SK-N-SH treated with all-trans-retinoic acid at 6 μM for 48 hours (cell line): ENCODE measurements around the gene SLC5A4.

Experiments
- ARNTL ChIP-seq: fragments of 450-650 bp; formaldehyde crosslinking; IDR thresholded peaks from 2 replicates; pipeline ENCODE4 v1.5.0; 2020; ENCODE audit warnings: low read depth, mild to moderate bottlenecking, moderate library complexity, borderline replicate concordance
- BACH2 ChIP-seq: fragments of 250-450 bp; sonication (Bioruptor Pico); IDR thresholded peaks from 2 replicates; pipeline ENCODE4 v1.9.0; 2021; ENCODE audit warnings: mild to moderate bottlenecking, borderline replicate concordance
- ESRRG ChIP-seq: fragments of 250-450 bp; sonication (Bioruptor Pico); IDR thresholded peaks from 2 replicates; pipeline ENCODE4 v1.6.1; 2021; ENCODE audit warnings: mild to moderate bottlenecking
- GLIS3 ChIP-seq: fragments of 250-450 bp; sonication (Bioruptor Pico); IDR thresholded peaks from 2 replicates; pipeline ENCODE4 v1.5.0; 2020; ENCODE audit warnings: mild to moderate bottlenecking, moderate library complexity
- PPARA ChIP-seq: fragments of 250-450 bp; sonication (Bioruptor Pico); IDR thresholded peaks from 2 replicates; pipeline ENCODE4 v1.5.0; 2020; ENCODE audit warnings: mild to moderate bottlenecking, borderline replicate concordance
- RARB ChIP-seq: fragments of 250-450 bp; sonication (Bioruptor Pico); IDR thresholded peaks from 2 replicates; pipeline ENCODE4 v1.8.0; 2021; ENCODE audit warnings: mild to moderate bottlenecking, moderate library complexity
- SNAI2 ChIP-seq: fragments of 250-450 bp; sonication (Bioruptor Pico); IDR thresholded peaks from 2 replicates; pipeline ENCODE4 v1.5.0; 2020; ENCODE audit warnings: mild to moderate bottlenecking, moderate library complexity
- ZFP30 ChIP-seq: fragments of 450-650 bp; formaldehyde crosslinking; IDR thresholded peaks from 2 replicates; pipeline ENCODE4 v1.5.0; 2022; ENCODE audit warnings: mild to moderate bottlenecking, moderate library complexity
- ZNF565 ChIP-seq: fragments of 450-650 bp; formaldehyde crosslinking; conservative IDR thresholded peaks from 2 replicates; pipeline ENCODE4 v1.5.0; 2020; ENCODE audit warnings: low read depth, mild to moderate bottlenecking, moderate library complexity
- ZNF8 ChIP-seq: fragments of 450-650 bp; formaldehyde crosslinking; IDR thresholded peaks from 2 replicates; pipeline ENCODE4 v1.5.0; 2020; ENCODE audit warnings: mild to moderate bottlenecking, moderate library complexity
- TF ChIP-seq, protein P1 (sequence below): fragments of 250-450 bp; sonication (Bioruptor Pico); IDR thresholded peaks from 2 replicates; pipeline ENCODE4 v1.8.0; 2020; ENCODE audit warnings: mild to moderate bottlenecking, moderate library complexity, borderline replicate concordance
- TF ChIP-seq, protein P2 (sequence below): fragments of 250-450 bp; sonication (Bioruptor Pico); IDR thresholded peaks from 2 replicates; pipeline ENCODE4 v1.5.1; 2020; ENCODE audit warnings: low read depth, mild to moderate bottlenecking, moderate library complexity
- TF ChIP-seq, protein P3 (sequence below): fragments of 250-450 bp; sonication (Bioruptor Pico); IDR thresholded peaks from 2 replicates; pipeline ENCODE4 v1.5.1; 2021; ENCODE audit warnings: mild to moderate bottlenecking, moderate library complexity
- TF ChIP-seq, protein P4 (sequence below): fragments of 250-450 bp; sonication (Bioruptor Pico); IDR thresholded peaks from 2 replicates; pipeline ENCODE4 v1.5.0; 2020; ENCODE audit warnings: mild to moderate bottlenecking, moderate library complexity

DNA sequence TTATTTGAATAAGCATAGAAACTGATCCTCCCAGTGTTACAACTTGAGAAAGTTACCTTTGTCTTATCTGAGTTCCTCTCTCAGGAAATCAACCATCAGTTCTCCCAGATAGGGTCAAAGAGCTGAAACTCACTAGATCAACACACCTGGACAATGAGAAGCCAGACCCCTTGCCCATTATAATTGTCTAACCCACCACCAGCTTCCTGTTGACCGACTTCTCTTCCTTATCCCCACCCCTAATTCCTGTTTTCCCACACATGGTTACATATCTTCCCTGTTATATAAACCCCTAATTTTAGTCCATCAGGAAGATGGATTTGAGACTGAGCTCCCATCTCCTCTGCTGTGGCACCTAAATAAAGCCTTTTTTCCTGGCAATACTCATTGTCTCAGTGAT, 6.9 kb downstream of the SLC5A4 start:
- TF ChIP-seq SNAI2 (CRISPR knock-in tag) (no peak), ZNF8 (CRISPR knock-in tag) (no peak), GLIS3 (CRISPR knock-in tag) (no peak), ESRRG (no peak), ZNF565 (no peak), BACH2 (CRISPR knock-in tag) (no peak), RARB (CRISPR knock-in tag) (no peak), PPARA (CRISPR knock-in tag) (no peak), ZFP30 (no peak), ARNTL (CRISPR knock-in tag) (no peak)
- TF ChIP-seq, protein P1, sequence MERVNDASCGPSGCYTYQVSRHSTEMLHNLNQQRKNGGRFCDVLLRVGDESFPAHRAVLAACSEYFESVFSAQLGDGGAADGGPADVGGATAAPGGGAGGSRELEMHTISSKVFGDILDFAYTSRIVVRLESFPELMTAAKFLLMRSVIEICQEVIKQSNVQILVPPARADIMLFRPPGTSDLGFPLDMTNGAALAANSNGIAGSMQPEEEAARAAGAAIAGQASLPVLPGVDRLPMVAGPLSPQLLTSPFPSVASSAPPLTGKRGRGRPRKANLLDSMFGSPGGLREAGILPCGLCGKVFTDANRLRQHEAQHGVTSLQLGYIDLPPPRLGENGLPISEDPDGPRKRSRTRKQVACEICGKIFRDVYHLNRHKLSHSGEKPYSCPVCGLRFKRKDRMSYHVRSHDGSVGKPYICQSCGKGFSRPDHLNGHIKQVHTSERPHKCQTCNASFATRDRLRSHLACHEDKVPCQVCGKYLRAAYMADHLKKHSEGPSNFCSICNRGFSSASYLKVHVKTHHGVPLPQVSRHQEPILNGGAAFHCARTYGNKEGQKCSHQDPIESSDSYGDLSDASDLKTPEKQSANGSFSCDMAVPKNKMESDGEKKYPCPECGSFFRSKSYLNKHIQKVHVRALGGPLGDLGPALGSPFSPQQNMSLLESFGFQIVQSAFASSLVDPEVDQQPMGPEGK (CRISPR knock-in tag), result no peak
- TF ChIP-seq, protein P2, sequence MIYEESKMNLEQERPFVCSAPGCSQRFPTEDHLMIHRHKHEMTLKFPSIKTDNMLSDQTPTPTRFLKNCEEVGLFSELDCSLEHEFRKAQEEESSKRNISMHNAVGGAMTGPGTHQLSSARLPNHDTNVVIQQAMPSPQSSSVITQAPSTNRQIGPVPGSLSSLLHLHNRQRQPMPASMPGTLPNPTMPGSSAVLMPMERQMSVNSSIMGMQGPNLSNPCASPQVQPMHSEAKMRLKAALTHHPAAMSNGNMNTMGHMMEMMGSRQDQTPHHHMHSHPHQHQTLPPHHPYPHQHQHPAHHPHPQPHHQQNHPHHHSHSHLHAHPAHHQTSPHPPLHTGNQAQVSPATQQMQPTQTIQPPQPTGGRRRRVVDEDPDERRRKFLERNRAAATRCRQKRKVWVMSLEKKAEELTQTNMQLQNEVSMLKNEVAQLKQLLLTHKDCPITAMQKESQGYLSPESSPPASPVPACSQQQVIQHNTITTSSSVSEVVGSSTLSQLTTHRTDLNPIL (CRISPR knock-in tag), result no peak
- TF ChIP-seq, protein P3, sequence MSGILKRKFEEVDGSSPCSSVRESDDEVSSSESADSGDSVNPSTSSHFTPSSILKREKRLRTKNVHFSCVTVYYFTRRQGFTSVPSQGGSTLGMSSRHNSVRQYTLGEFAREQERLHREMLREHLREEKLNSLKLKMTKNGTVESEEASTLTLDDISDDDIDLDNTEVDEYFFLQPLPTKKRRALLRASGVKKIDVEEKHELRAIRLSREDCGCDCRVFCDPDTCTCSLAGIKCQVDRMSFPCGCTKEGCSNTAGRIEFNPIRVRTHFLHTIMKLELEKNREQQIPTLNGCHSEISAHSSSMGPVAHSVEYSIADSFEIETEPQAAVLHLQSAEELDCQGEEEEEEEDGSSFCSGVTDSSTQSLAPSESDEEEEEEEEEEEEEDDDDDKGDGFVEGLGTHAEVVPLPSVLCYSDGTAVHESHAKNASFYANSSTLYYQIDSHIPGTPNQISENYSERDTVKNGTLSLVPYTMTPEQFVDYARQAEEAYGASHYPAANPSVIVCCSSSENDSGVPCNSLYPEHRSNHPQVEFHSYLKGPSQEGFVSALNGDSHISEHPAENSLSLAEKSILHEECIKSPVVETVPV (CRISPR knock-in tag), result no peak
- TF ChIP-seq, protein P4, sequence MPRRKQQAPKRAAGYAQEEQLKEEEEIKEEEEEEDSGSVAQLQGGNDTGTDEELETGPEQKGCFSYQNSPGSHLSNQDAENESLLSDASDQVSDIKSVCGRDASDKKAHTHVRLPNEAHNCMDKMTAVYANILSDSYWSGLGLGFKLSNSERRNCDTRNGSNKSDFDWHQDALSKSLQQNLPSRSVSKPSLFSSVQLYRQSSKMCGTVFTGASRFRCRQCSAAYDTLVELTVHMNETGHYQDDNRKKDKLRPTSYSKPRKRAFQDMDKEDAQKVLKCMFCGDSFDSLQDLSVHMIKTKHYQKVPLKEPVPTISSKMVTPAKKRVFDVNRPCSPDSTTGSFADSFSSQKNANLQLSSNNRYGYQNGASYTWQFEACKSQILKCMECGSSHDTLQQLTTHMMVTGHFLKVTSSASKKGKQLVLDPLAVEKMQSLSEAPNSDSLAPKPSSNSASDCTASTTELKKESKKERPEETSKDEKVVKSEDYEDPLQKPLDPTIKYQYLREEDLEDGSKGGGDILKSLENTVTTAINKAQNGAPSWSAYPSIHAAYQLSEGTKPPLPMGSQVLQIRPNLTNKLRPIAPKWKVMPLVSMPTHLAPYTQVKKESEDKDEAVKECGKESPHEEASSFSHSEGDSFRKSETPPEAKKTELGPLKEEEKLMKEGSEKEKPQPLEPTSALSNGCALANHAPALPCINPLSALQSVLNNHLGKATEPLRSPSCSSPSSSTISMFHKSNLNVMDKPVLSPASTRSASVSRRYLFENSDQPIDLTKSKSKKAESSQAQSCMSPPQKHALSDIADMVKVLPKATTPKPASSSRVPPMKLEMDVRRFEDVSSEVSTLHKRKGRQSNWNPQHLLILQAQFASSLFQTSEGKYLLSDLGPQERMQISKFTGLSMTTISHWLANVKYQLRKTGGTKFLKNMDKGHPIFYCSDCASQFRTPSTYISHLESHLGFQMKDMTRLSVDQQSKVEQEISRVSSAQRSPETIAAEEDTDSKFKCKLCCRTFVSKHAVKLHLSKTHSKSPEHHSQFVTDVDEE (CRISPR knock-in tag), result no peak
